Measurements from ENCODE around the gene MAD1L1.

The MAD1L1 gene

DNA sequence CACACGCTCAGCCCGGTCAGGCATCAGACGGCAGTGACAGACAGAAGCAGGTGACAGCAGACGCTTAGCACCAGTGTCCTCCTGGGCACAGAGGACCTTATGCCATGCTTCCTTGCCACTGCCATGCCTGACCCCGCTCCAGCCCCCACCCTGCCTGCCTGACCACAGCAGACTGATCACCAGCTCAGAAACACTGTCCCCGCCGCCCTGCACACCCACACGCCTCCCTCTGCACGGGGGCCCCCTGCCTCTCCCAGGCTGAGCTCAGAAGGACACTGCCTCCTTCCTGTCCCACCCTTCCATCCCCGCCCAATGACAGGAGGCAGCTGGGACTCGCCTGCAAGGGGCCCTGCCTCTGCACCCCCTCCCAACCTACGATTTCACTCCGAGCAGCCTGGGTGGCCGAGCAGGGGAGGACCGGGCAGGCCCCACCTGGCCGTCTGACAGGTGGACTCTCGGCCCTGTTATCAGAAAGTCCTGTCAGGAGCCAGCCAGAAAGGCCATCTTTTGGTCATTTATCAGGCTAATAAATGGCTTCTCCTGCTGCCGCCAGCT lies 379.2 kb downstream of the MAD1L1 start:
- DNase-seq = no peak

DNA sequence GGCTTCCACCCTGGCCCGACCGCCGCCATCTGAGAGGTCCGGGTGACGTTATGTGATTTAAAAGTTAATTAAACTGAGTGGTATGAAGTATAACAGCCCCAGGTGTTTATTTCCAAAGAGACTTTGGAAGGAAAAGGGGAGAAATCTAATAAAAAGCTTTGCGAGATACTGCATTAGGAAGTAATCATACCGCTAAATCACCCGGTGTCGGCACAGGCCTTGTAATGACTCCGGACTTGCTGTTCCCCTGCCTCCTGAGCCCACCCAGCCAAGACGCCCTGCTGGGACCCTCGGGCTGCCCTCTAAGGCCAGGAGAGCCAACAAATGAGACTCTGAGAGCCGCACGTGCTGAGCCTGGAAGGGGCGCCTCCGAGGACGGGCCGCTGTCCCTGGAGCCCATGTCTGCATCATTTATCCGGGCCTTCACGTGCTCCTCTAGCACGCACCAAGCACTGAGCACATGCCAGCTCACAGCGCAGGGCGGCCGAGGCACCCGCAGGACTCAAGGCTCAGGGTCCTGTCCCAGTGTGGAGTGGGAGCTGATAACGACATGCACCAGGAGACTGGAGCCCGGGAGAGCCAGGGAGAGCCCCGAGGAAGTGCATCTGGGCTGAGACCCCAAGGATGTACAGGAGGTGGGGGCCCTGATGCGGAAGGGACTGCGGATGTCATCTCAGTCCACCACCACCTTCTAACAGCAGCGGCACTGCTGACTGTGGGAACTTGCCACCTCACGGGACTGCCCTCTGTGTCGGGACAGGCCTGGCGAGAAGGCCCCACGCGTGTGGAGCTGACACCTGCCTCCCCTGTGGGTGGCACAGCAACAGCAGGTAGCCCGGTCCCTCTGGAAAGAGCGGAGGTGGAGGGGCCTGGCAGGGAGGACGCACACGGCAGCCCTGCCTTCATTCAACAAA lies 380.0 kb downstream of the MAD1L1 start:
- DNase-seq = no peak

- DNase-seq = no peak
Observed at GRCh38 chr7:1851721-1852516, 380.8 kb downstream of the MAD1L1 start.

- no peak for DNase-seq
Observed at GRCh38 chr7:1850976-1851571, 381.7 kb downstream of the MAD1L1 start.

GRCh38 chr7:1850111-1850975 lies 382.4 kb downstream of the MAD1L1 start:
- DNase-seq = no peak

GRCh38 chr7:1849351-1850041 lies 383.2 kb downstream of the MAD1L1 start:
- no peak for DNase-seq

DNA sequence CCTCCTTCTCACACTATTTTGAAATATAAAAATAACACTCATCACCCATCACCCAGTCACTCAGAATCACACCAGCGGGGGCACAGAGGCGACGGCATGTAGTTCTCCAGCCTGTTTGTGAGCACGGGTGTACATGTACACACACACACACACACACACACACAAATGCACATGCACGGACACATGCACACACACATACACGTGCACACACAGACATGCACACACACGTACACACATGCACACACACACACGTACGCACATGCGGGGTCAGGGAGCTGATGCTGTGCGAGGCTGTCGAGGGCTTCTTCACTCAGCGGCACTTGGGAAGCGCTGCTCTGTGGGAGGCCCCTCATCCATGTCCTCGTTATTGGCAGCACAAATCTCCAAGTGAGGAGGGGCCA lies 383.8 kb downstream of the MAD1L1 start:
- DNase-seq = no peak

DNA sequence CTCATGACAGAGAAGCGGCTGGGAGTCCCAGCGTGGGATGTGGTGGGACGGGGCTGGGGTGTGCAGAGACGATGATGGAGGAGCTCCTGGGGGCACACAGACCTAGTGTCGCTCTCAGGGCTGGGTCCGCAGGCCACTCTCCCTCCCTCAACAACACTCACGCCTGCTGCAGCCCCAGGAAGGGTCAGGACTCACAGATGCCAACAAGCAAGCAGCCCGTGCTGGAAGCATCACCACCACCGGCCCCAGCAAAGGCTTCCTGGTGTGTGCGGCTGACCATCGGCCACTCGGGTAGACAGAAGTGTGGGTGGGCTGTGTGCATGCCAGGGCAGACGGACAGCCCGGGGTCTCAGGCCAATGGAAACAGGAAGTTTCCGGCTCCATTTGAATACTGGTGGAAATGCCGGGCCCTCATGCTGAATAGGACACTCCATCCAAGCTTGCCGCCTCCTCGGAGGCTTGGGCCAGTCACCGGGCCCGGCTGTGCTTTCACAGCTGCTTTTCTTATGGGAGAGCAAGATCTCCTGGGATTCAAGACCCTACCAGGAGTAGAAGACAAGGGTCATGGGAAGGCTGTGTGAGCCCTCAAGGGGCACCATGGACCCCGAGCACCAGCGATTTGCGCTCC lies 384.6 kb downstream of the MAD1L1 start:
- no peak for DNase-seq

GRCh38 chr7:1847260-1848001 lies 385.3 kb downstream of the MAD1L1 start:
- no peak for DNase-seq

- no peak for DNase-seq
Observed at GRCh38 chr7:1846331-1847065, 386.2 kb downstream of the MAD1L1 start.

DNA sequence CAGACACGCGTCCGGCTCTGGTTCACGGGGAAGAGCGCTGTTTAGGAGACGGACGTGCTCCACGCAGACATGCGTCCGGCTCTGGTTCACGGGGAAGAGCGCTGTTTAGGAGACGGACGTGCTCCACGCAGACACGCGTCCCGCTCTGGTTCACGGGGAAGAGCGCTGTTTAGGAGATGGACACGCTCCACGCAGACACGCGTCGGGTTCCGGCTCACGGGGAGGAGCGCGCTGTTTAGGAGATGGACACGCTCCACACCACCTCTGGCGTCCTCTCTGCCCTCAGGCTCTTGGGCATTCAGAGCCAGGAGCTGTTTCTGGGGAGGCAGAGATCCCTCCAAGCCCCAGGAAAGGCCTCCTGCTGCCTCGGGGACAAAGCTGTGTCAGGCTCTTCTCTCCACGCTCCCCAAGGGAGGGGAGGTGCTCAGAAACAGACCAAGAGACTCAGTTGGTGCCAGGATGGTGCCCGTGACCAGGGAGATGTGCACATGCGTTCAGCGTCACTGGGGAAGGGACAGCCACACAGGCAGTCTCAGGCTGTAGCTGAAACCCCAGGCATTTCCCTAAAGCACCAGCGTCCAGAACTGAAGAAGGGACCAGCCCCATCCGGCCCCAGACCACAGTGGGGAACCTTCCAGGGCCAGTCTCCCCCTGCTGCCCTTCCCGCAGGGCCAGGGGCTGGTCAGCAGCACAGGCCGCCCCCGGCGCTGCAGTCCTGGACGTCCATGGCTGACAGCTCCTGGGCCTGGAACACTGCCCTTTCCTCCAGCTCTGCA lies 387.0 kb downstream of the MAD1L1 start:
- no peak for DNase-seq

GRCh38 chr7:1844951-1845390 lies 387.8 kb downstream of the MAD1L1 start:
- no peak for DNase-seq

GRCh38 chr7:1844336-1844950 lies 388.3 kb downstream of the MAD1L1 start:
- no peak for DNase-seq

GRCh38 chr7:1843921-1844335 lies 388.8 kb downstream of the MAD1L1 start:
- no peak for DNase-seq

- no peak for DNase-seq
Observed at GRCh38 chr7:1843271-1843861, 389.4 kb downstream of the MAD1L1 start.

DNA sequence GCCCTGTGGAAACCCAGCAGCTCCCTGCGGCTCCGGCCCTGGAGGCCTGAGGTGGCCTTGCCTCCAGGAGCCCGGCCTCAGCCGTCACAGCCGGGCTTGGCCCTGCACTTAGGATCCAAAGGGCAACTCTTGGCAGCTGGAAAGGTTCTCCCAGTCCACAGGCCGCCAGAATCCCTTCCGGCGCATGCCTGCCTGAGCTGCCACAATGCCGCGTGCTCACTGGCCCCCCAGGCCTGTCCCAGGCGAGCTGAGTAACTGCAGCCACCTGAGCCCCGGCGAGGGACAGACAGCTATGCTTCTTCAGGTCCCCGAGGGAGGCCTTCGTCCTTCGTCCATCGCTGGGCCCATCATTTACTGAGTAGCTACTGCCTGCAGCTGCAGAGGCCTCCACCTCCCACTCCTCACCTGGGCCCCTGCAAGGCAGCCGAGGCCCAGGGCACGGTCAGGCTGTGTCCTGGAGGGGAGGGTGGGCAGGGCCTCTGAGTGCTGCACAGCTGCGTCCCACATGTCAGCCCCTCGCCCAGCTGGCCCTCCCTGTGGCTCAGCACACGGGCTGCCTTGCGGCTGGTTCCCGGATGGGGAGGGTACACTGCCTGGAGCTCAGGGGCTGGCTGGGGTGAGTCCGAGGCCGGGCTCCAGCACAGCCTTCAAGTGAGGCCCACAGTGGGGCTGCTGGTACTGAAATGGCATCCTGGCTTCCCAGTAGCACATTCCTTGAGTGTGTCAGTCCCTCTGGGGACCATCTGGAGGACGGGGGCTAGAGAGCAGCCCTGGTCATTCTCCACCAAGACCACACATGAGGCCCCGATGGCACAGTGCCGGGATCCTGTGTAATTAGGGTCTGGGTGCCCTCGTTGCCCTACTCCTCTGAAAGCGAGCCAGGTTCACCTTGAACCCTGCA lies 390.2 kb downstream of the MAD1L1 start:
- DNase-seq = no peak
